Measurements from ENCODE around the gene CDKAL1.

- TF ChIP-seq CHD2 (IDR thresholded peaks at IDR 0.05; ENCODE audit: low read length) (no peak), SIX5 (IDR thresholded peaks at IDR 0.05; ENCODE audit: low read depth, low read length) (no peak), CTCF (IDR thresholded peaks at IDR 0.05; ENCODE audit: control extremely low read depth in 1 of 3, insufficient read depth in 1 of 3, low read depth in 1 of 3, low read length in 3 of 3) (no peak), YY1 (IDR thresholded peaks at IDR 0.05; ENCODE audit: low read depth, low read length) (no peak), POU5F1 (IDR thresholded peaks at IDR 0.05; ENCODE audit: low read depth, low read length) (no peak)
These were observed 492.5 kb downstream of the CDKAL1 start for GRCh38 chr6:21026576-21027273.

Measured in H1 (cell line).